NCI-H128 (cell line): ENCODE results near the gene GSC2.

ENCODE experiments used
- DNase-seq: peaks from one replicate; lab custom pipeline; 2025; ENCODE audit not compliant: unreplicated experiment; lab: John Stamatoyannopoulos, UW

Gene GSC2

DNA sequence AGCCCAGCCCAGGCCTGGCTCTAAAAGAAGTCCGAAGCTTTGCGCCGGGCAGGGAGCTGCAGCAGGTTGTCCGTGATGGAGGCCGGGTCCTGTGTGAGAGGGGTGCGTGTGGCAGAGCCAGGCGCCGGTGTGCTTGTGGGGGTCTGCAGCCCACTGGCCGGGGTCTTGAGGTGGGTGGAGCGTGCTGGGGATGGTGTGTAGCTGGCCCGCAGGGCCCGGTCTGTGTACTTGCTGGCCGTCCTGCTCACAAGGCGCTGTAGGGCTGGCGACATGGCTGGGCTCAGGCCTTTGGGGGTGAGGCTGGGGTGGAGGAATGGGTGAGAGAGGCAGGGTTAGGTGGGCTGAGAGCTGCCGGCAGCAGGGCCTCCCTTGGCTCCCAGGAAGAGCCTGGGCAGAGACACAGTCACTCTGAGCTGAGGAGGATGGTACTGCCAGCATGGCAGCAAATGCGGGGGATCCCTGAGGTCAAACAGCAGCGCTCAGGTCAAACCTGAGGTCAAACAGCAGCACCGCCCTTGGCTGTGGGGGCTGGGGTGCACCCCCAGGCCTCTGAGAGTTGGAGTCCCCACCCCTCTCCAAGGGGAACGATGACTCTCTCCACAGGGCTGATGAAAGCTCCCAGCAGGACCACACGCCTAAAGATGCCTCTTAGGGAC is 15.8 kb downstream of the GSC2 start:
- DNase-seq, result no peak

- no peak for DNase-seq
Measured at GRCh38 chr22:19133561-19133960, 16.5 kb downstream of the GSC2 start.

DNA sequence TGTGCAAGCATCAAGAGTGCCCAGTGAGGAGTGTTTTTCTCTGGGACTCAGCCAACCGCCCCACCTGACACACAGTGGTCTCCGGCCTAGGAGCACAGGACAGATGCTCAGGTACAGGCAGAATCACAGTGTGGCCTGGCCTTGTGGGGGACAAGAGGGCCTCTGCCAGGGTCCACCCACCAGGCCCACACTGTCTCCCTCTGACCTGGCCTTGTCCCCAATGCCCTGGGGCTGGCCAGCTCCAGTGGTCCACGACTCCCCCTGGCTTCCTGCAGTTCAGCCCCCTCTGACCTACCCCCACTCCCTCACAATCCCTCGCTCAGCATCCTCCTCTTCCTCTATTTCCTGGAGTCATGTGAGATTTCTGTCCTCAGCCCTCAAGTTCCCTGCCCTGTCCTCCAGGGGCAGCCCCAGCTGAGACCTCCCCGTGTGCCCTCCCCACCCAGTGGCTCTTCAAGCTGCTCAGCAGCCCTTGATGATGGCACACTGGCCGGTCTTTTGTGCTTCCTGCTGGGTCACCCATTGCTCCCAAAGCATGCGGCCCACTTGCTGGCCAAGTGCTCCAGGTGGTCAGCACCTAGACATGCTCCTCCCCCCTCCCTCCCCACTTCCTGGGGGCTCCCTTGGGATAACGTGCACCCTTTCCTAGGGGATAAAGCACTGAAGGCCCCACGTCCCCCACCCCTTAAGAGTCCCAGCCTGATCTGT is 17.2 kb downstream of the GSC2 start:
- DNase-seq, result no peak

DNA sequence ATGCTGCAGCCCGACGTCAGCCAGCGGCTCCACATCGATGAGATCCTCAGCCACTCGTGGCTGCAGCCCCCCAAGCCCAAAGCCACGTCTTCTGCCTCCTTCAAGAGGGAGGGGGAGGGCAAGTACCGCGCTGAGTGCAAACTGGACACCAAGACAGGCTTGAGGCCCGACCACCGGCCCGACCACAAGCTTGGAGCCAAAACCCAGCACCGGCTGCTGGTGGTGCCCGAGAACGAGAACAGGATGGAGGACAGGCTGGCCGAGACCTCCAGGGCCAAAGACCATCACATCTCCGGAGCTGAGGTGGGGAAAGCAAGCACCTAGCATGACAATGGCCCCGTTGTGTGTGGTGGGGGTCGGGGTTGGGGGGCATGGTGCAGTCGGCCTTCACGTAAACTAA is 17.9 kb downstream of the GSC2 start:
- DNase-seq, result no peak

- DNase-seq, result no peak
Measured at GRCh38 chr22:19131685-19132015, 18.4 kb downstream of the GSC2 start.

DNA sequence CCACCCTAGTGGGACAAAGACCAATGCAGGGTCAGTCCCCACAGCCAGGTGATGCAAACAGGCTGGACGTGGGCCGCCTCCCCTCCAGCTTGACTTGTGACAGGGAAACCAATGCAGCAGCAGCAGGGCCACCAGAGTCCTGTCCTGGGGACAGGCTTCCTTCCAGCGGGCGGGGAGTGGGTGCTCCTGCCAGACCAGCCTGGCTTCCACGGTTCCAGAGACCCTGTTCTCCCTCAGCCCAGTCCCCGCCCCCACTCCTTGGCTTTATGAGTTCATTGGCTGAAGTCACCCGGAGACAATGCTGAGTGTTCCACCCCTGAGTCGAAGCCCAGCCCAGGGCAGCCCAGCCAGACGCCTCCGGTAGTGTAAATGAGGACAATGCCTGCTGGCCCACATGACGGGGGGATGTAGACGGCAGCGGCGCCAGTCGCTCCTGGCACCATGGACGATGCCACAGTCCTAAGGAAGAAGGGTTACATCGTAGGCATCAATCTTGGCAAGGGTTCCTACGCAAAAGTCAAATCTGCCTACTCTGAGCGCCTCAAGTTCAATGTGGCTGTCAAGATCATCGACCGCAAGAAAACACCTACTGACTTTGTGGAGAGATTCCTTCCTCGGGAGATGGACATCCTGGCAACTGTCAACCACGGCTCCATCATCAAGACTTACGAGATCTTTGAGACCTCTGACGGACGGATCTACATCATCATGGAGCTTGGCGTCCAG is 19.0 kb downstream of the GSC2 start, which contains the start of gene TSSK2:
Gene TSSK2 (plus strand): TSS at position 350 of the 726 bp plus-strand sequence. CDS start 92 bp downstream, at position 442.
- no peak for DNase-seq

GRCh38 chr22:19129871-19130270 is 20.2 kb downstream of the GSC2 start:
- no peak for DNase-seq

GRCh38 chr22:19128946-19129727 is 21.0 kb downstream of the GSC2 start:
- DNase-seq, result no peak

DNA sequence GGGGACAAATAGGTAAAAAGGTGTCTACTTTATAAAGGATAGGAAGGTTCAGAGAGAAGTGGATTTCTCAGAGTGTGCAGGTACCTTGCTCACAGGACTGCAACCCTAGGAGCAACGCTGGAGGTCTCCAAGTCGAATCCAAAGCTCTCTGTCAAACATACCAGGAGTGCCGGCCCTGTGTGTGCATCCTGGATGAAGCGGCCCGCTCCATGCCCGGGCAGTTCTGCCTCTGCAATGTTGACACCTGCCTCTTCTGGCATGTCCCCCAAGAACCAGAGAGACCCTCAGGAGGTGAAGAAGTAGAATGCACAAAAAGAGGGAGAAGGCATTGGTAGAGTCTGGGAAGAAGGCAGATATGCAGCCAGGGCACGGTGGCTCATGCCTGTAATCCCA is 22.1 kb downstream of the GSC2 start:
- no peak for DNase-seq

DNA sequence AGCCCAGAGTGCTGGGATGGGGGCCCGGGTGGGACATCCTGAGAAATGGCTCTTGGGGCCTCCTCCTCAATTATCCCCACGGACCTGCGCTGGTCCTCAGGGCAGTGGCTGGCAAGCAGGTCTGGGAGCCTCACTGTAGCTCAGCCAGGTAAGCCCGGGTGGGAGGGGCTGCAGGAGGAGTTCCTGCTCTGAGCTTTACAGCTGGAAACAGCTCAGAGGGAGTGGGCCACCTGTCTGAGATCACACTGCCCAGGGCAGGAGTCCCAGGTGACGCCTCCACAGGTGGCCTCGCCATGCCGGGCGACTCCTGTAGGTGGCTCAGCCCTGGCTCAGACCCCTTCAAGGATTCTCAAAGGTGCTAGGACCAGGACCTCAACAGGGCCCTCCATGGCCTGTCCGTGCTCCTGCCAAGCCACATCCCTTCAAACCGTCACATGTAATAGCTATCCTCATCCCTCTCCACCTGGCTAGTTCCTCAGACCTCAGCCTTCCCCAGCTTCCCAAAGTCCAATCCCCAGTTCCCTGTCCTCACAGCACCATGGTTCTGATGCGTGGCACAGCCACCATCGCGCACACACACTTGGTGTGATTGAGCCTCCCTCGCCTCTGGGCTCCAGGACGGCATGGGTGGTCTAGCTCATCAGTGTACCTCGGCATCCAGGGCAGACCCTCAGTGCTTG is 22.6 kb downstream of the GSC2 start:
- DNase-seq, result no peak

- DNase-seq, result no peak
Measured at GRCh38 chr22:19126309-19127273, 23.5 kb downstream of the GSC2 start.

DNA sequence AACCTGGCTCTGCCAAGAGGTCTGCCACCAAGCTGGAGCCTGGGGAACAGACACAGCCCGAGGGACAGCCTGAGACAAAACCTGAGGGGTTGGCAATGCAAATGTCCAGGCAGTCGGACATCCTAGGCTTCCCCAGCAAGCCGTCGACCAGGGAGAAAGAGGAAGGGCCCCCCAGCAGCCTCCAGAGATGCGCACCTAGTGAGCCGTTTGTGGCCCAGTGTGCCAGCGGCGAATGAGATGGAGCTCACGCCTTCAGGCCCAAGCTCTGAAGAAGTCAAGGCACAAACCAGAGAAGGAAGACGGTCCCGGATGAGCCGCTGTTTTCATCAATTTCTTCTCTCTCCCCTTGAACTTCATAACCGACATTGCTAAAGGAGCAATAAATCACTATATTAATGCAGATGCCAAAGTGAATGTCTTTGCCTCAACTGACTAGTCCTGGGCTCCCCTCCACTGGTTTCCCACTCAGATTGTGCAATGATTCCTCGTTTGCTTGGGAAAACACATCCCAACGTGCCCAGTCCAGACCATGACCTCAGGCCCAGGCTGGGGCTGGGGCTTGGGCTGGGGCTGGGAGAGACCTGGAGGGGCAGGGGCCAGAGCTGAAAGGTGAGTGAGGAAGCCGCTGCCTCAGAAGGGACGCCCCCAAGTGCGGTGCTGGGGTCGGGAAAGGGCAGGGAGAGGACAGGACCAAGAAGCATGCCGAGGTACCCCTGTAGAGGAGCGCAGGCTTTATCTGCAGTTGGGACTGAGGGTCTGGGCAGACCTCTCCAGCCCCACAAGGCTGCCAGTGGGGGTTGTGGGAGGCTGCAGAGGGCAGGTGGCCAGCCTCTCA is 24.4 kb downstream of the GSC2 start:
- DNase-seq, result no peak

DNA sequence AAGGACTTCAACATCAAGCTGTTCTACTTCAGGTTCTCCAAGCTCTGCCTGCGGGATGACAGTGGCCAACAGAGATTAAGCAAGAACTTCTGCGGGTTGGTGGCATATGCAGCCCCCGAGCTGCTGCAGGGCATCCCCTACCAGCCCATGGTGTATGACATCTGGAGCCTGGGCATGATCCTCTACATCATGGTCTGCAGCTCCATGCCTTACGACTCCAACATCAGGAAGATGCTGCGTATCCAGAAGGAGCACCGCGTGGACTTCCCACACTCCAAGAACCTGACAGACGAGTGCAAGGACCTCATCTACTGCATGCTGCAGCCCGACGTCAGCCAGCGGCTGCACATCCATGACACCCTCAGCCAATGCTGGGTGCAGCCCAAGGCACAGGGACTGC is 25.1 kb downstream of the GSC2 start:
- no peak for DNase-seq

DNA sequence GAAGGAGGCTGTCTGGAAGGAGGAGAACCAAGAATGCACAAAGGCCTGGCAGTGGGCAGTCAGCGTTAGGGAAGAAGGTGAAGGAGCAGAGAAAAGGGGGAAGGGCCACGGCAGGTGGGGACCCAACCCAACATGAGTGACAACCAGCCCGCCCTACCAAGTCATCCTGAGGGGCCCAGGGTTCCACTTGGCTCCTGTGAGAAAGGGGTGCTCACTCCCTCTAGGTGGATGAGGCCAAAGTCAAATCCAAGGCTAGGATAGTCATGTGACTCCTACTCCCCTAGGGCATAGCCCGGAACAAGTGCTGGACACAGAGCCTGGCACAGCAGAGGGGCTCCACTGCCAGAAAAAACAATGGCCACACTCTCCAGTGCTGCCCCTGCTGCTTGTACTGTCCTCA is 25.7 kb downstream of the GSC2 start:
- no peak for DNase-seq

- DNase-seq, result no peak
Measured at GRCh38 chr22:19123936-19124335, 26.2 kb downstream of the GSC2 start.

DNA sequence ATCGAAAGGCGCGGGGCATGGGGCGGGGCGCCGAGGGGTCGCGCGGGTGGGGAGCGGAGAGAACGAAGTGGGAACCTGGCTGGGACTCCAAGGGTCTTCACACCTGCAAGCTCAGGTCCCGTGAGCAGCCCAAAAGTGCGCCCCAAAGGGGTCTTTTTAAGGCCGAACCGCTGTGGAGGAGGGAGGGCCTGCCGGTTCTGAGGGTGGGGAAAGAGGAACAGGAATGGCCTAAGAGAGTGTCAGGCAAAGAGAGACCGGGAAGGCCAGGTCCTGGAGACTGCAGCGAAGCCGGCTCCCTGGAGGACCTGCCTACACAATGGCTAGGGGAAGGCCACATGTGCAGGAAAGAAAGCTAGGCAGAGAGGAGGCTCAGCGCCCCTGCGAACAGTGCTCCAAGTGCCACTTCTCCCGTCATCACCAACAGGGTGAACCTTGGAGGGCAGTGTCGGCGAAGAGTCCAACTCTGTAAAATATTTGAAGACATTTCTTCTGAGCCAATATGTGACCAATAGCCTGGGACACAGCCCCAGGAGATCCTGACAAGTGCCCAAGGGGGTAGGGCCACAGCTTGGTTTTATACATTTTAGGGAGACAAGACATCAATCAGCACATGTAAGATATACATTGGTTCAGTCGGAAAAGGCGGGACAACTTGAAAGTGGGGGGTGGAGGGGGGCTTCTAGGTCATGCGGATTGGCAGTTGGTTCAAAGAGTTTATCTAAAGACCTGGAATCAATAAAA is 27.2 kb downstream of the GSC2 start:
- DNase-seq, result no peak

GRCh38 chr22:19122143-19122751 is 27.8 kb downstream of the GSC2 start, which contains the start of gene DGCR2:
TSS of gene DGCR2 (minus strand) at chr22:19122412. CDS start at chr22:19122206, 206 bp downstream.
- peak; percentile 73 for DNase-seq
